Activated CD4-positive, CD25-positive, alpha-beta regulatory T cell treated with anti-CD3 and anti-CD28 coated beads, Interleukin-2, amount 50 U/mL, for 16 hours (primary cell): Measurements from ENCODE around the gene ZKSCAN8.
"Not testable (repeated sequence)": the region's sequence is repeated elsewhere in the genome, so short reads cannot be mapped to it uniquely, and the experiment has no call there.

ENCODE experiments used
- DNase-seq: peaks from one replicate; pipeline ENCODE4 v3.0.0-alpha.2; 2020; ENCODE audit warnings: low read depth, low spot score

Gene ZKSCAN8

GRCh38 chr6:28141500-28142329 is at the start of gene ZKSCAN8:
ZKSCAN8 (plus strand) TSS chr6:28141883; CDS start chr6:28148408, 6,525 bp downstream.
- DNase-seq = peak; percentile 54

DNA sequence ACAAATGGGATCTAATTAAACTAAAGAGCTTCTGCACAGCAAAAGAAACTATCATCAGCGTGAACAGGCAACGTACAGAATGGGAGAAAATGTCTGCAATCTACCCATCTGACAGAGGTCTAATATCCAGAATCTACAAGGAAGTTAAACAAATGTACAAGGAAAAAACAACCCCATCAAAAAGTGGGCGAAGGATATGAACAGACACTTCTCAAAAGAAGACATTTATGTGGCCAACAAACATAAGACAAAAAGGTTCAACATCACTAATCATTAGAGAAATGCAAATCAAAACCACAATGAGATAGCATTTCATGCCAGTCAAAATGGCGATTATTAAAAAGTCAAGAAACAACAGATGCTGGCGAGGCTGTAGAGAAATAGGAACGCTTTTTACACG is 39.5 kb upstream of the ZKSCAN8 start:
- DNase-seq = not testable (repeated sequence)

DNA sequence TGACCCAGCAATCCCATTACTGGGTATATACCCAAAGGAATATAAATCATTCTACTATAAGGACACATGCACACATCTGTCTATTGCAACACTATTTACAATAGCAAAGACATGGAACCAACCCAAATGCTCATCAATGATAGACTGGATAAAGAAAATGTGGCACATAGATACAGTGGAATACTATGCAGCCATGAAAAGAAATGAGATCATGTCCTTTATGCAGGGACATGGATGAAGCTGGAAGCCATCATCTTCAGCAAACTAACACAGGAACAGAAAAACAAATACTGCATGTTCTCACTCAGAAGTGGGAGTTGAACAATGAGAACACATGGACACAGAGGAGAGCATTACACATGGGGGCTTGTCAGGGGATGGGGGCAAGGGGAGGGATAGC is 39.0 kb upstream of the ZKSCAN8 start:
- DNase-seq = not testable (repeated sequence)

DNA sequence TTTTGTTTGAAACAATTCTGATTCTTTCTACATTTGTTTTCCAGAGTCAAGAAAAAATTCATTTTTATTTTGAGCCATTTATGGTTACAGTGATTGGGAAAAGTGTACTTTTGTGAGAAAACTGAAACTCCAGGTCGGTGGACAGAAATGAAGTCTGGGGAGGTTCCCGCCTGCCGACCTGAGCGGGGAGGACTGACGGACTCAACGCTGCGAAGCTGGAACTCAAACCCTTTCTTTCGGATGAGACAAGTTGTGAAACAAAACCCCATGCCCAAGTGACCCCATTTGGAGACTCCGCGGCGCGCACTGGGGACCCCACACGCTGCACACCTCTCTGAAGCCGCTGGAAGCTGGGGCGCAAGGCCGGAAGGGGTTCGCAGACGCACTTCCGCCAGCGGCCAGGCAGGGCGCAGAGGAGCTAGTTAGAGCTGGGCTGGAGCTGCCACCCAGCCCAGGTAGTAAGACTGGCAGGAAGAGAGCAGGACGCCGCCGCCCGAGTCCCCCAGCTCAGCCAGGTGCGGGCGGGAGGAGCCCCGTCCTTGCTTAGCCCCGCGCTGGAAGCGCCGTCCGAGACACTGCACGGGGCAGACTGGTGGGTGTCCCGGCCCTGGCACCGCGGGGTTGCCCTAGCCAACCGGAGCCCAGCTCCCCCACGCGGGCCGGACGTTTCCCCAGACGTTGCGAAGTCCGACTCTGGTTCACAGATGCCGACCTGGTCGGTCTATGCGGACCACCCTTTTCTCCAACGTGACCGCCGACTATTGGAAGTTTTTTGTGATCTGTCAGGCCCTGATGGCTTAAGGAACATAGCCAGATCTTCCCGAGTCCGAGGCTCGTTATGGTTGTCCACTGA is 37.1 kb upstream of the ZKSCAN8 start:
- peak; percentile 57 for DNase-seq

DNA sequence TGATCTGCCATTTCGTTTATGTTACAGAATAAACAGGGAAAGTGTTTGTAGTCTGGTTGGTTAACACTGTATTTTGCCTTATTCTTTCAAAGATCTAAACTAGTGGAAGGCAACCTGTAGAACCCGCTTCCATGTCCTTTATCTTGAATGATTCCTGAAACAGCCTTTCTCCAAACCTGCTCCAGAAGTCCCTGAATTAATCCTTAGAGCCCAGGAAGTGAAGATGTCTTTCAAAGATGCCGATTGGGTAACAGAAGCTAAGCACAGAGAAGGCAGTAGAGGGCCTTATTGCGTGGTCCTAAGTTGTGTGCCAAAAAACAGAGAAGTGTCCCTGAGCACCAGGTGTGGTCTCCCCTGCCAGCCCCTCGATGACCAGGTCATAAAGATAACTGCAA is 36.4 kb upstream of the ZKSCAN8 start:
- no peak for DNase-seq

GRCh38 chr6:28107506-28107905 is 34.2 kb upstream of the ZKSCAN8 start:
- DNase-seq = no peak

DNA sequence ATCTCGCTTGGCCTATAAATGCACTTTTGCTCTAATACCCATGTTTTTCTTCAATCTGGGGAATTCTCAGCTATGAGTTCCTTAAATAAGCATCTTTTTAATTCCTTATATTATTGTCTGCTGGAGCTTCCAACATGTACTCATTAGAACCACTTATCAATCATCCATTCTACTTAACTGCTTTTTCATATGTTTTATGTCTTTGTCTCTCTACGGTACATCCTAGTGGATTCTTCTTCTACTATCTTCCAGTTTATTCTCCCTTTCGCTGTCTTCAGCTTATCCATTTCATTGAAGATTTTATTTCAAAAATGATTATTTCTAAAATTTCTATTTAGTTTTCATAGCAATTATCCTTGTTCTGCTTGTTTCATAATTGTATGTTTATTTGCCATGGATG is 29.7 kb upstream of the ZKSCAN8 start:
- DNase-seq = no peak

- DNase-seq = no peak
Measured at GRCh38 chr6:28115799-28116198, 25.9 kb upstream of the ZKSCAN8 start.

DNA sequence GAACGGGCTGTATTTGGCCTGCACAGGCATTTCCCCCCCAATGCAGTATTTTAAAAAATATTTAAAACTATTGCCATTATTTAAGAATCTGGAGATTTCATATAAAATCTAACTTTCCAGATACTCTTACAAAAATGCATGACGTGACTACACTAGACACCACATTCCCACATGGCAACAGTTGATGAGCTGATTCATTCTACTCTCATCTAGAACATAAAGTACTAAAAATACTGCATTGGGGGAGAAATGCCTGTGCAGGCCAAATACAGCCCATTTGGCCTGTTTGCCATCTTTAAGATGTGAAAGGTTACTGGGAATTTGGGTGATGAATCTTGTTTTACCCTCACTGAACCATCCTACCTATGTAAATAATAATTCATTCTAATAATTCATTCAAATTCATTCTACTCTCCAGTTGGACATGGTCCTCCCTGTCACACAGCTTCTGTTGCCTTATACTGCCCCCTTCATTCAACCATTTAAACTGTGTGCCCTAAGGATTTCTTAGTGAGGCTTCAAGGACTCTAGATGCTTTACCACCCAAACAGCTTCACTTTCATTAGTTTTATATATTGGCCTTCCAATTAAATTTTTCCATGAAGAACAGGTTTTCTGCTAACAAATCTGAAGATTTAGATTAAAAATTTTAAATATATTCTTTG is 24.2 kb upstream of the ZKSCAN8 start:
- DNase-seq = no peak

DNA sequence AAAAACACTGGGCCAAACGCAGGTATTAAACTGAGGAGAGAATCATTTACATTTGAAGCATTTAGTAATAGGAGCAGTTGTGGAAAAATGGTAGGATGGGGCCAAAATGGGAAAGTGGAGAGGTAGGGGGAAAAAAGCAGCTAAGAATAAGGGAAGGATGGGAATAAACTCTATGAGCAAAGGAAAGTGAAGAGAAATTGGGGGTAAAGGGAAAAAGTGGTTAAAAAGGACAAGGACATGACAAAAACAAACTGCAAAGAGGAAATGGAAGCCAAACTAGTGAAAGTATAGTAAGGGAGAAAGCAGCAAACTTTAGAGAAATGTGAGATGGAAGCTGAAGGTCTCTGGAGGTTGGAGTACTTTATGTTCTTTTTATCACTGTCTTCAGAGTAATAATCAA is 23.5 kb upstream of the ZKSCAN8 start:
- DNase-seq = no peak

- no peak for DNase-seq
Measured at GRCh38 chr6:28121876-28122275, 19.8 kb upstream of the ZKSCAN8 start.

- not testable (repeated sequence) for DNase-seq
Measured at GRCh38 chr6:28122283-28122682, 19.4 kb upstream of the ZKSCAN8 start.

DNA sequence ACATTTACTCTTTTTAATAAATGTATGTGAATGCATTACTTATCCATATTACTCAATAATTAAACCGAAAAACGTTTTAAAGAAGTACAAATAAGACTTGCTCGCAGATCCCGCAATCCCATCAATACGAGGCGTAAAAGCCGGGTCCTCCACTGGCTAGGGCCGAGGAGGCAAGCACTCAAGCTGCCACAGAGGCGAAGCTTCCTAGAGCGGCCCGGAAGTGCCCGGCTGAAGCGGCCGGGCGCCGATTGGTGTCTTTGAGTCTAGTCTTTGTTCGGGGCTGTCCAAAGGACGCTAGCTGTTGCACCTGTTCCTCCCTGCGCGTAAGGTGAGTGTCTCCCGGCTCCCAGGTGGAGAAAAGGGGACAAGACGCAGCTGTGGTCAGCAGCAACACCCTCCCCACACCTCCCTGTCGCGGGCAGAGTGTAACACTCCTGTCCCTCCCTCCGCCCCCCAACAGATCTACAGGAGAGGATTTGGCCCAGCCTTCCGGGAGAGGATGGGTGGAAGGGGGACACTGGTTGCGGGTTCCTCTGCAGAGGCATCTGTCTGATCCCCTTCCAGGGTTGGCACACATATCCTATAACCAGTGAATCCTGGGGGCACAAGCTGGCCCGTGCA is 17.2 kb upstream of the ZKSCAN8 start, which contains the start of gene ZSCAN16:
Gene ZSCAN16, plus strand, starts transcription at position 260 of the 621 bp plus-strand sequence. CDS start 835 bp downstream, outside the sequence.
- DNase-seq = peak; percentile 59

DNA sequence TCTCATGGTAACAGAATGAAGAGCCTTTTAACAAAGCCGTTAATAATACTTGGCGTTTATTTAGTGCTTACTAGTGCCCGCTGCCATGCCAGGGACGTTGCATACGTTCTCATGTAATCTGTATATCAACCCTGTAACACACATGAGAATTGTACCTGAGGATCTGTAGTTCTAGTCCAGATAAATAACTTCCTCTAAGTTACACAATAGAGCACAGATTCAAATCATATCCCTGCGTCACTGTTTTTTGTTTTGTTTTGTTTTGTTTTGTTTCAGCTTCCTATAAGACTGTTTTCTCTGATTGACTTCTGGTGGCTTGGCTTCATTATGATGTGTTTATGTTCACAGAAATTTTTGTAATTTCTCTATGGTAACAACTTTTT is 16.7 kb upstream of the ZKSCAN8 start:
- DNase-seq = no peak

GRCh38 chr6:28125401-28125800 is 16.3 kb upstream of the ZKSCAN8 start:
- DNase-seq = no peak

- DNase-seq = no peak
Measured at GRCh38 chr6:28134015-28134414, 7.7 kb upstream of the ZKSCAN8 start.

- DNase-seq = no peak
Measured at GRCh38 chr6:28134716-28135115, 7.0 kb upstream of the ZKSCAN8 start.

- DNase-seq = no peak
Measured at GRCh38 chr6:28135393-28135792, 6.3 kb upstream of the ZKSCAN8 start.

DNA sequence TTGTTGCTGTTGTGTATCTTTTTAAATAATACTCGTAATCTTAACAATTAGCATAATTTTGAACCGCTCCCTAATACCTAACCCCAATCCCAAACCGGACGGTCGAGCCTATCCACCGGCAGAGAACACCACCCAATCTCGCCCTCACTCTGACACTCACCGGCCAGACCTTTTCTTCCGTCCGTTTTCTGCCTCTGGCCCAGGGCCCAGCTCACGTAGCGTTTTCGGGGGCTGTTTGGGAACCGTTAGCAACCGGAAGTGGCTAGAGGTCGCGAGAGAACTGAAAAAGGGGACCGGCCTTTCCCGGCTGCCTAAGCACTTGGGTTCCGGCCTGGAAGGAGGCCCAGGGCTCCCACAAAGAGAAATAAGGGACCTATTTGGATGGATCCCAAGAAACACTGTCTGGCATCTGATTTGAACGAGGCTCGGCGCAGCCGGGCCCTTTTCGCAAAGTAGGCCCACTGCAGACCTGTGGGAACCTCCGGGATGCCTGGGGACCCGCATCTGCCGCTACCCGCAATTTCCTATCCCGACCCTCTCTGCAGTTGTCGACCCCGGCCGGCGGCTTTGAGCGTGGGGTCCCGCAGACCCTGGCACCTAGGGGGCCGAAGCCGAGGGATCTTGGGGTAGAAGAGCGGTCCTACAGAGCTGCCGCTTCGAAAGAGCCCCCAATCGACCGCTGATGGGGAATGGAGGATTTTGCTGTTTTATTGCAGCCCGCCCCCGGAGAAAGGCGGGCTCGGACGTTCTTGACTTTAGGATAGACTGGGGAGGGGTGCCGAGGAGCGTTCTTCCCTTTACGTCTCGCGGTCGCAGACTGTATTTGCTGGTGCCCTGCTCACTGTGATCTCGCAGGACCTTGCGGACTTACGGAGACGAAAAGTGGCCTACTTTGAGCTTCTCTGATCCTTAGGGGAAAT is 4.8 kb upstream of the ZKSCAN8 start:
- peak; percentile 54 for DNase-seq

GRCh38 chr6:28137505-28137981 is 4.1 kb upstream of the ZKSCAN8 start:
- DNase-seq = no peak
